ENCODE data around the gene STPG3. TPM values are rescaled to one million over a fixed set of nuclear protein-coding genes. Genes with fewer than 3 reads are reported as not detected.

Gene STPG3
- total and polyA plus RNA-seq, 2 of the 13 experiments (the other 11 are each of a cell fraction or from before 2014, with no cell fraction given): not detected

- TF ChIP-seq U2AF1 (optimal IDR thresholded peaks at IDR 0.05; ENCODE audit: low read depth, low read length) (no peak), KIAA2018 (CRISPR knock-in tag; IDR thresholded peaks at IDR 0.05; ENCODE audit: borderline replicate concordance) (no peak), ZNF121 (CRISPR knock-in tag; IDR thresholded peaks at IDR 0.05) (no peak), ZNF513 (CRISPR knock-in tag; conservative IDR thresholded peaks at IDR 0.05) (no peak), SNAPC4 (CRISPR knock-in tag; IDR thresholded peaks at IDR 0.05) (no peak), ZNF550 (CRISPR knock-in tag; IDR thresholded peaks at IDR 0.05; ENCODE audit: borderline replicate concordance) (peak; percentile 50; the same call in 1 of the 2 replicates), DMAP1 (CRISPR knock-in tag; IDR thresholded peaks at IDR 0.05) (peak; percentile 45; the same call in 1 of the 2 replicates), ZC3H13 (CRISPR knock-in tag; IDR thresholded peaks at IDR 0.05) (0 out of 2 replicates have a peak, but pooled peaks have one; percentile 18), BHLHE40 (IDR thresholded peaks at IDR 0.05; ENCODE audit: low read length) (no peak), SNAI1 (CRISPR knock-in tag; IDR thresholded peaks at IDR 0.05; ENCODE audit: borderline replicate concordance) (no peak), HNF4G (IDR thresholded peaks at IDR 0.05; ENCODE audit: borderline replicate concordance, low read depth, low read length) (no peak), HNF4G (CRISPR knock-in tag; IDR thresholded peaks at IDR 0.05; ENCODE audit: borderline replicate concordance, low read depth) (no peak), RBFOX2 (IDR thresholded peaks at IDR 0.05; ENCODE audit: low read depth, low read length) (peak; percentile 11; the same call in 1 of the 2 replicates), KLF12 (CRISPR knock-in tag; IDR thresholded peaks at IDR 0.05; ENCODE audit: borderline replicate concordance) (no peak), ZNF33A (CRISPR knock-in tag; IDR thresholded peaks at IDR 0.05; ENCODE audit: borderline replicate concordance) (no peak)
Measured at GRCh38 chr9:137255448-137256114, 4.5 kb downstream of the STPG3 start (continued).

Measured in HepG2 (cell line).